DND-41 (cell line): ENCODE measurements around the gene RNF225.

Experiments
- ATAC-seq: fragments of 200-7000 bp; cut with Tn5 transposase; 3 replicates; pipeline ENCODE4 v1.9.1; 2021; ENCODE audit warnings: low read depth; ENCODE audit not compliant: insufficient read depth
- DNase-seq: peaks from one replicate; pipeline ENCODE4 v3.0.0-alpha.2; 2020
- H2AFZ ChIP-seq: 2 replicates; pipeline ENCODE4 v1.6.0; 2012; ENCODE audit warnings: low read depth, low read length
- H3K27ac ChIP-seq: 2 replicates; pipeline ENCODE4 v1.5.1; 2012; ENCODE audit warnings: low read length, inconsistent platforms
- H3K27me3 ChIP-seq: fragments of 200-600 bp; sonication (generic); 2 replicates; pipeline ENCODE4 v1.6.0; 2012; ENCODE audit warnings: low read length, mild to moderate bottlenecking, inconsistent platforms; ENCODE audit not compliant: insufficient read depth, poor library complexity
- H3K36me3 ChIP-seq: 2 replicates; pipeline ENCODE4 v1.5.1; 2012; ENCODE audit warnings: low read length, inconsistent platforms; ENCODE audit not compliant: insufficient read depth
- H3K4me1 ChIP-seq: 2 replicates; pipeline ENCODE4 v1.5.1; 2012; ENCODE audit warnings: mild to moderate bottlenecking, low read length; ENCODE audit not compliant: insufficient read depth
- H3K4me2 ChIP-seq: 2 replicates; pipeline ENCODE4 v1.6.0; 2012; ENCODE audit warnings: mild to moderate bottlenecking, moderate library complexity, low read length, inconsistent platforms; ENCODE audit not compliant: insufficient read depth
- H3K4me3 ChIP-seq, 2 experiments: fragments of 200-600 bp in 1 of 2; shearing (Covaris generic) in 1 of 2; 2 replicates each; pipeline ENCODE4 v1.5.1; 2012 to 2016; ENCODE audit warnings: inconsistent platforms in 2 of 2, low read length in 2 of 2, mild to moderate bottlenecking in 2 of 2, low read depth in 1 of 2, moderate library complexity in 1 of 2
- H3K79me2 ChIP-seq: 2 replicates; pipeline ENCODE4 v1.6.0; 2012; ENCODE audit warnings: low read length, inconsistent platforms; ENCODE audit not compliant: insufficient read depth
- H3K9ac ChIP-seq: 2 replicates; pipeline ENCODE4 v1.6.0; 2012; ENCODE audit warnings: low read depth, mild to moderate bottlenecking, inconsistent platforms, low read length, moderate library complexity
- H3K9me3 ChIP-seq: 2 replicates; pipeline ENCODE4 v1.5.1; 2012; ENCODE audit warnings: low read length, moderate library complexity, mild to moderate bottlenecking, inconsistent platforms; ENCODE audit not compliant: insufficient read depth, severe bottlenecking
- H4K20me1 ChIP-seq: 2 replicates; pipeline ENCODE4 v1.6.0; 2012; ENCODE audit warnings: low read length; ENCODE audit not compliant: insufficient read depth
- CTCF ChIP-seq: IDR thresholded peaks from 2 replicates; pipeline ENCODE4 v1.5.1; 2012; ENCODE audit warnings: borderline replicate concordance, low read length, moderate library complexity, mild to moderate bottlenecking; ENCODE audit not compliant: poor library complexity, severe bottlenecking; ENCODE audit errors: extremely low read depth
- EZH2 ChIP-seq: IDR thresholded peaks from 3 replicates; pipeline ENCODE4 v1.6.1; 2012; ENCODE audit warnings: borderline replicate concordance, low read depth, mild to moderate bottlenecking, moderate library complexity, low read length, inconsistent platforms; ENCODE audit not compliant: severe bottlenecking

The RNF225 gene

GRCh38 chr19:58367698-58368454 lies 27.6 kb upstream of the RNF225 start:
- DNase-seq (no peak), ATAC-seq (no peak)
- Histone ChIP-seq H2AFZ (no peak overlapping the region), H3K4me3 (no peak overlapping the region), H3K27me3 (no peaks in the 10 kb centered on the region), H4K20me1 (no peaks in the 10 kb centered on the region), H3K4me1 (peaks cover 4% of the 10 kb centered on the region), H3K9ac (no peak overlapping the region), H3K36me3 (peaks cover 8% of the 10 kb centered on the region), H3K79me2 (no peaks in the 10 kb centered on the region), H3K4me2 (no peak overlapping the region), H3K27ac (no peak overlapping the region), H3K9me3 (no peaks in the 10 kb centered on the region)
- no peak for TF ChIP-seq CTCF
- TF ChIP-seq EZH2, result no peak

DNA sequence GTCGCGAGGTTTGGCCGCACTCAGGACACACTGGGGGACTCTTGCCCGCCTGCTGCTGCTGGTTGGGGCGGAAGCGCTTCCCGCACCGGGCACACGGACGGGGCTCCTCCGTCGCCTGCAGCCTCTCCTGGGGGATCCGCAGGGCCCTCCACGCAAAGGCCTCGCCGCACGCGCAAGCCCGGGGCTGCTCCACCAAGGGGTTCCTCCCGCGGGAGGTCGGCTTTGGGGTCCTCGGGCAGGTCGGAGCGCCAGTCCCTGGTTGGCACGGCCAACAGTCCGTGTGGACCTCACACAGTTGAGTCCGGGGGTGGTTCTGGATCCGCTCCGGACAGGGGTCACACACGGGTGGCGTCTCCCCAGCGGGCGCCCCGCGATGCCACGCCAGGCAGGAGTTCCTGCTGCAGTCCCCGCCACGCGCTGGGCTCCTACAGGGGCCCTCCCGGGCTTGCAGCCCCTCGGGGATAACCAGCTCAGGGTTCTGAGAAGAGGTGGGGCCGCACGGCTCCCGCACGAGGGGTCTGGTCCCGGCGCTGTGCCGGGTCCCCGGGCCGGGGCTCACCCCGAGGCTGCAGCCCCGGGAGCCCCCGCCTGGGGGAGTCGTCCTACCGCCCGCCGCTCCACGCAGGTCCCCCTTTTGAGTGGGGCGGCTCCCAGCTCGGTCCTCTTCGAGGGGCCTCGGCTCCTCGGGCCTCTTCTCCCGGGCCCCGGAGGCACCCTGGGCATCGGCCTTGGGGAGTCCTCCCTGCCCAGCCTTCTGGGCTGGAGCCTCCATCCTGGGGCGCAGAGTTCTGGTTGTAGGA lies 26.7 kb upstream of the RNF225 start:
- peaks cover 8% of the 10 kb centered on the region for H3K36me3 ChIP-seq
- H3K27me3 ChIP-seq, result no peaks in the 10 kb centered on the region
- no peaks in the 10 kb centered on the region for H3K4me1 ChIP-seq
- no peak overlapping the region for H3K4me2 ChIP-seq
- DNase-seq (no peak), ATAC-seq (no peak)
- TF ChIP-seq CTCF (no peak), EZH2 (no peak)
- H3K27ac ChIP-seq, result no peak overlapping the region
- H3K79me2 ChIP-seq, result no peaks in the 10 kb centered on the region
- H4K20me1 ChIP-seq, result no peaks in the 10 kb centered on the region
- H3K9me3 ChIP-seq, result no peaks in the 10 kb centered on the region
- no peak overlapping the region for H2AFZ ChIP-seq
- H3K4me3 ChIP-seq, result no peak overlapping the region
- no peak overlapping the region for H3K9ac ChIP-seq

- H2AFZ ChIP-seq, result no peak overlapping the region
- H3K27ac ChIP-seq, result no peak overlapping the region
- no peaks in the 10 kb centered on the region for H3K79me2 ChIP-seq
- no peaks in the 10 kb centered on the region for H3K4me1 ChIP-seq
- DNase-seq (no peak), ATAC-seq (no peak)
- no peaks in the 10 kb centered on the region for H4K20me1 ChIP-seq
- no peak overlapping the region for H3K9ac ChIP-seq
- H3K4me2 ChIP-seq, result no peak overlapping the region
- H3K4me3 ChIP-seq, result no peak overlapping the region
- H3K27me3 ChIP-seq, result no peaks in the 10 kb centered on the region
- peaks cover 5% of the 10 kb centered on the region for H3K36me3 ChIP-seq
- H3K9me3 ChIP-seq, result no peaks in the 10 kb centered on the region
- TF ChIP-seq CTCF (no peak), EZH2 (no peak)
These were observed 22.9 kb upstream of the RNF225 start for GRCh38 chr19:58372311-58373133.
